NB4 (cell line): ENCODE measurements around the gene GPR3.

ENCODE experiments used
- CTCF ChIP-seq: IDR thresholded peaks from one replicate; pipeline ENCODE4 v1.5.1; 2012; ENCODE audit warnings: low read depth, low read length
- MAX ChIP-seq: IDR thresholded peaks from 2 replicates; pipeline ENCODE4 v1.6.1; 2011; ENCODE audit warnings: low read depth, low read length
- MYC ChIP-seq: IDR thresholded peaks from 2 replicates; pipeline ENCODE4 v1.6.1; 2011; ENCODE audit warnings: low read depth, low read length

- TF ChIP-seq CTCF (no peak), MAX (no peak), MYC (no peak)
These were observed 46.7 kb downstream of the GPR3 start for GRCh38 chr1:27439150-27439549.
